HepG2 (cell line): ENCODE measurements around the gene ZFAND3. TPM values are rescaled to one million over a fixed set of nuclear protein-coding genes. Genes with fewer than 3 reads are reported as not detected.
A peak's percentile ranks its signal among the peaks of the same experiment; 100 is the strongest.

ENCODE experiments used
- SMAD1 ChIP-seq: sonication (generic); formaldehyde crosslinking; IDR thresholded peaks from 2 replicates; pipeline ENCODE4 v1.4.0; 2020; ENCODE audit warnings: missing genetic modification reagents, low read depth, mild to moderate bottlenecking, borderline replicate concordance
- STAG1 ChIP-seq: sonication (generic); formaldehyde crosslinking; IDR thresholded peaks from 2 replicates; pipeline ENCODE4 v1.4.0; 2020; ENCODE audit warnings: missing genetic modification reagents
- ZBTB7B ChIP-seq: sonication (generic); formaldehyde crosslinking; IDR thresholded peaks from 2 replicates; pipeline ENCODE4 v1.4.0; 2020; ENCODE audit warnings: missing genetic modification reagents
- ZNF20 ChIP-seq: sonication (generic); formaldehyde crosslinking; IDR thresholded peaks from 2 replicates; pipeline ENCODE4 v1.4.0; 2020; ENCODE audit warnings: mild to moderate bottlenecking, moderate library complexity, missing genetic modification reagents
- ZNF570 ChIP-seq: sonication (generic); formaldehyde crosslinking; IDR thresholded peaks from 2 replicates; pipeline ENCODE4 v1.4.0; 2020; ENCODE audit warnings: mild to moderate bottlenecking, missing genetic modification reagents, borderline replicate concordance
- polyA plus RNA-seq, 8 experiments: library from polyadenylated mRNA; depleted of rRNA in 3 of 8; stranded (reverse) in 7 of 8; unstranded in 1 of 8; fragments of >200 nt; fragmentation: Illumina TruSeq in 4 of 8; extraction: Trizol in 4 of 8; gene quantifications; 2 replicates each; pipeline versions ENCODE4 v1.2.1 to v1.2.3, GENCODE V29; 2011 to 2016; ENCODE audit warnings: low read depth in 4 of 8, missing spikeins in 1 of 8, mixed read lengths in 1 of 8; ENCODE audit not compliant: insufficient read depth in 1 of 8
- total RNA-seq, 5 experiments: library from RNA; depleted of rRNA; stranded (reverse); fragments of >200 nt; fragmentation: Illumina TruSeq; extraction: Trizol; gene quantifications; 2 replicates each; pipeline ENCODE4 v1.2.3, GENCODE V29; 2016; ENCODE audit warnings: low read depth in 1 of 5
- TF ChIP-seq, protein P1 (sequence below): sonication (generic); formaldehyde crosslinking; IDR thresholded peaks from 2 replicates; pipeline ENCODE4 v1.8.0; 2022; ENCODE audit warnings: low read depth, missing genetic modification reagents
- TF ChIP-seq, protein P2 (sequence below): sonication (generic); formaldehyde crosslinking; conservative IDR thresholded peaks from 2 replicates; pipeline ENCODE4 v1.8.0; 2022; ENCODE audit warnings: mild to moderate bottlenecking, moderate library complexity, missing genetic modification reagents
- TF ChIP-seq, protein P3 (sequence below): sonication (generic); formaldehyde crosslinking; IDR thresholded peaks from 2 replicates; pipeline ENCODE4 v1.4.0; 2020; ENCODE audit warnings: low read depth, missing genetic modification reagents
- TF ChIP-seq, protein P4 (sequence below): sonication (generic); formaldehyde crosslinking; IDR thresholded peaks from 2 replicates; pipeline ENCODE4 v1.8.0; 2022; ENCODE audit warnings: missing genetic modification reagents, low read depth, mild to moderate bottlenecking, borderline replicate concordance
- TF ChIP-seq, protein P5 (sequence below): sonication (generic); formaldehyde crosslinking; IDR thresholded peaks from 2 replicates; pipeline ENCODE4 v1.5.0; 2020; ENCODE audit warnings: mild to moderate bottlenecking, missing genetic modification reagents, borderline replicate concordance
- TF ChIP-seq, protein P6 (sequence below): sonication (generic); formaldehyde crosslinking; IDR thresholded peaks from 2 replicates; pipeline ENCODE4 v1.4.0; 2020; ENCODE audit warnings: missing genetic modification reagents, borderline replicate concordance
- TF ChIP-seq, protein P7 (sequence below): sonication (generic); formaldehyde crosslinking; IDR thresholded peaks from 2 replicates; pipeline ENCODE4 v1.5.0; 2020; ENCODE audit warnings: mild to moderate bottlenecking, missing genetic modification reagents, moderate library complexity

The ZFAND3 gene
- total and polyA plus RNA-seq, 2 of the 13 experiments (the other 11 are each of a cell fraction or from before 2014, with no cell fraction given), result 16.4 to 17.1 TPM

DNA sequence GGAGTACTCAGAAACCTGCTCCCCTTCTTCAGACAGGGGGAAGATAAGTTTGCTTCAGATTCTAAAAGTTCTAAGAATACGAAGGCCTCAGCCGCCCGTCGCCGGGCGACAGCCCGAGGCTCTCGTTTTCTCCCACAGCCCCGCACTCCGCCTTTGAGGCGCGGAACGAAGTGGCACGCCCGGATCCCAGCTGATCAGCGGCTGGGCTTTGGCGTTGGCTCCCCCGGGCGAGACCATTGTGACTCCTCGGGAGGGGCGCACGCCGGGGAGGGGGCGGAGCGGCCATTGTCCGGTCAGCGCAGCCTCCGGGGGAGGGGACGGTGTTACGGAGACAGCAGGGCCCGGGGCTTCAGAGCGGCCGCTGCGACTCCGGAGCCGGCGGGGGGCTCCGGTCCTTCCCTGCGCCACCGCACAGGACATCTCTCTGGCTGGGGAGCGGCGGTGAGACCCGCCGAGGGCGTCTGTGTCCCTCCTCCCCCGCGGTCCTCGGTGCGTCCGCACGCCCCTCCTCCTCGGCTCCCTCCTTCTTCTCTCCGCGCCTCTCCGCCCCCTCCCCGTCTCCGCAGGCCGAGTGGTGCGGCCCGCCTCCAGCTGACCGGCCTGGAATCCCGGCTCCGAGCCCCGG, at the start of gene ZFAND3 (continued):
- TF ChIP-seq, protein P1, sequence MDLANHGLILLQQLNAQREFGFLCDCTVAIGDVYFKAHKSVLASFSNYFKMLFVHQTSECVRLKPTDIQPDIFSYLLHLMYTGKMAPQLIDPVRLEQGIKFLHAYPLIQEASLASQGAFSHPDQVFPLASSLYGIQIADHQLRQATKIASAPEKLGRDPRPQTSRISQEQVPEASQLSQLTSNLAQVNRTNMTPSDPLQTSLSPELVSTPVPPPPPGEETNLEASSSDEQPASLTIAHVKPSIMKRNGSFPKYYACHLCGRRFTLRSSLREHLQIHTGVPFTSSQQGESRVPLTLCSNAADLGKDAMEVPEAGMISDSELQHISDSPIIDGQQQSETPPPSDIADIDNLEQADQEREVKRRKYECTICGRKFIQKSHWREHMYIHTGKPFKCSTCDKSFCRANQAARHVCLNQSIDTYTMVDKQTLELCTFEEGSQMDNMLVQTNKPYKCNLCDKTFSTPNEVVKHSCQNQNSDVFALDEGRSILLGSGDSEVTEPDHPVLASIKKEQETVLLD (CRISPR knock-in tag), result peak; percentile 80
- 0 out of 2 replicates have a peak, but pooled peaks have one; percentile 3 for TF ChIP-seq STAG1 (CRISPR knock-in tag)
- TF ChIP-seq, protein P2, sequence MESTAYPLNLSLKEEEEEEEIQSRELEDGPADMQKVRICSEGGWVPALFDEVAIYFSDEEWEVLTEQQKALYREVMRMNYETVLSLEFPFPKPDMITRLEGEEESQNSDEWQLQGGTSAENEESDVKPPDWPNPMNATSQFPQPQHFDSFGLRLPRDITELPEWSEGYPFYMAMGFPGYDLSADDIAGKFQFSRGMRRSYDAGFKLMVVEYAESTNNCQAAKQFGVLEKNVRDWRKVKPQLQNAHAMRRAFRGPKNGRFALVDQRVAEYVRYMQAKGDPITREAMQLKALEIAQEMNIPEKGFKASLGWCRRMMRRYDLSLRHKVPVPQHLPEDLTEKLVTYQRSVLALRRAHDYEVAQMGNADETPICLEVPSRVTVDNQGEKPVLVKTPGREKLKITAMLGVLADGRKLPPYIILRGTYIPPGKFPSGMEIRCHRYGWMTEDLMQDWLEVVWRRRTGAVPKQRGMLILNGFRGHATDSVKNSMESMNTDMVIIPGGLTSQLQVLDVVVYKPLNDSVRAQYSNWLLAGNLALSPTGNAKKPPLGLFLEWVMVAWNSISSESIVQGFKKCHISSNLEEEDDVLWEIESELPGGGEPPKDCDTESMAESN, result peak; percentile 93
- TF ChIP-seq, protein P3, sequence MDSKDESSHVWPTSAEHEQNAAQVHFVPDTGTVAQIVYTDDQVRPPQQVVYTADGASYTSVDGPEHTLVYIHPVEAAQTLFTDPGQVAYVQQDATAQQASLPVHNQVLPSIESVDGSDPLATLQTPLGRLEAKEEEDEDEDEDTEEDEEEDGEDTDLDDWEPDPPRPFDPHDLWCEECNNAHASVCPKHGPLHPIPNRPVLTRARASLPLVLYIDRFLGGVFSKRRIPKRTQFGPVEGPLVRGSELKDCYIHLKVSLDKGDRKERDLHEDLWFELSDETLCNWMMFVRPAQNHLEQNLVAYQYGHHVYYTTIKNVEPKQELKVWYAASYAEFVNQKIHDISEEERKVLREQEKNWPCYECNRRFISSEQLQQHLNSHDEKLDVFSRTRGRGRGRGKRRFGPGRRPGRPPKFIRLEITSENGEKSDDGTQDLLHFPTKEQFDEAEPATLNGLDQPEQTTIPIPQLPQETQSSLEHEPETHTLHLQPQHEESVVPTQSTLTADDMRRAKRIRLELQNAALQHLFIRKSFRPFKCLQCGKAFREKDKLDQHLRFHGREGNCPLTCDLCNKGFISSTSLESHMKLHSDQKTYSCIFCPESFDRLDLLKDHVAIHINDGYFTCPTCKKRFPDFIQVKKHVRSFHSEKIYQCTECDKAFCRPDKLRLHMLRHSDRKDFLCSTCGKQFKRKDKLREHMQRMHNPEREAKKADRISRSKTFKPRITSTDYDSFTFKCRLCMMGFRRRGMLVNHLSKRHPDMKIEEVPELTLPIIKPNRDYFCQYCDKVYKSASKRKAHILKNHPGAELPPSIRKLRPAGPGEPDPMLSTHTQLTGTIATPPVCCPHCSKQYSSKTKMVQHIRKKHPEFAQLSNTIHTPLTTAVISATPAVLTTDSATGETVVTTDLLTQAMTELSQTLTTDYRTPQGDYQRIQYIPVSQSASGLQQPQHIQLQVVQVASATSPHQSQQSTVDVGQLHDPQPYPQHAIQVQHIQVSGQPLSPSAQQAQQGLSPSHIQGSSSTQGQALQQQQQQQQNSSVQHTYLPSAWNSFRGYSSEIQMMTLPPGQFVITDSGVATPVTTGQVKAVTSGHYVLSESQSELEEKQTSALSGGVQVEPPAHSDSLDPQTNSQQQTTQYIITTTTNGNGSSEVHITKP, result peak; percentile 99
- TF ChIP-seq, protein P4, sequence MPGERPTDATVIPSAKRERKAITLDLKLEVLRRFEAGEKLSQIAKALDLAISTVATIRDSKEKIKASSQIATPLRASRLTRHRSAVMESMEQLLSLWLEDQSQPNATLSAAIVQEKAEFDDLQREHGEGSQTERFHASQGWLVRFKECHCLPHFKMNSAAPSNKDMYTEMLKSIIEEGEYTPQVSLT (CRISPR knock-in tag), result no peak
- peak; percentile 56; the same call in 1 of the 2 replicates for TF ChIP-seq SMAD1
- TF ChIP-seq, protein P5, sequence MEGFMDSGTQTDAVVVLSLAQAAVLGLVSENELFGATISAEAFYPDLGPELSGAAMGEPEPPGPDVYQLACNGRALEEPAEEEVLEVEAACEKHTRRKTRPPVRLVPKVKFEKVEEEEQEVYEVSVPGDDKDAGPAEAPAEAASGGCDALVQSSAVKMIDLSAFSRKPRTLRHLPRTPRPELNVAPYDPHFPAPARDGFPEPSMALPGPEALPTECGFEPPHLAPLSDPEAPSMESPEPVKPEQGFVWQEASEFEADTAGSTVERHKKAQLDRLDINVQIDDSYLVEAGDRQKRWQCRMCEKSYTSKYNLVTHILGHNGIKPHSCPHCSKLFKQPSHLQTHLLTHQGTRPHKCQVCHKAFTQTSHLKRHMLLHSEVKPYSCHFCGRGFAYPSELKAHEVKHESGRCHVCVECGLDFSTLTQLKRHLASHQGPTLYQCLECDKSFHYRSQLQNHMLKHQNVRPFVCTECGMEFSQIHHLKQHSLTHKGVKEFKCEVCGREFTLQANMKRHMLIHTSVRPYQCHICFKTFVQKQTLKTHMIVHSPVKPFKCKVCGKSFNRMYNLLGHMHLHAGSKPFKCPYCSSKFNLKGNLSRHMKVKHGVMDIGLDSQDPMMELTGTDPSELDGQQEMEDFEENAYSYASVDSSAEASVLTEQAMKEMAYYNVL (CRISPR knock-in tag), result peak; percentile 66; the same call in 1 of the 2 replicates
- TF ChIP-seq ZBTB7B, result peak; percentile 58
- TF ChIP-seq ZNF20 (CRISPR knock-in tag), result no peak
- TF ChIP-seq, protein P6, sequence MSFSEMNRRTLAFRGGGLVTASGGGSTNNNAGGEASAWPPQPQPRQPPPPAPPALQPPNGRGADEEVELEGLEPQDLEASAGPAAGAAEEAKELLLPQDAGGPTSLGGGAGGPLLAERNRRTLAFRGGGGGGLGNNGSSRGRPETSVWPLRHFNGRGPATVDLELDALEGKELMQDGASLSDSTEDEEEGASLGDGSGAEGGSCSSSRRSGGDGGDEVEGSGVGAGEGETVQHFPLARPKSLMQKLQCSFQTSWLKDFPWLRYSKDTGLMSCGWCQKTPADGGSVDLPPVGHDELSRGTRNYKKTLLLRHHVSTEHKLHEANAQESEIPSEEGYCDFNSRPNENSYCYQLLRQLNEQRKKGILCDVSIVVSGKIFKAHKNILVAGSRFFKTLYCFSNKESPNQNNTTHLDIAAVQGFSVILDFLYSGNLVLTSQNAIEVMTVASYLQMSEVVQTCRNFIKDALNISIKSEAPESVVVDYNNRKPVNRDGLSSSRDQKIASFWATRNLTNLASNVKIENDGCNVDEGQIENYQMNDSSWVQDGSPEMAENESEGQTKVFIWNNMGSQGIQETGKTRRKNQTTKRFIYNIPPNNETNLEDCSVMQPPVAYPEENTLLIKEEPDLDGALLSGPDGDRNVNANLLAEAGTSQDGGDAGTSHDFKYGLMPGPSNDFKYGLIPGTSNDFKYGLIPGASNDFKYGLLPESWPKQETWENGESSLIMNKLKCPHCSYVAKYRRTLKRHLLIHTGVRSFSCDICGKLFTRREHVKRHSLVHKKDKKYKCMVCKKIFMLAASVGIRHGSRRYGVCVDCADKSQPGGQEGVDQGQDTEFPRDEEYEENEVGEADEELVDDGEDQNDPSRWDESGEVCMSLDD (CRISPR knock-in tag), result no peak
- no peak for TF ChIP-seq ZNF570
- TF ChIP-seq, protein P7, sequence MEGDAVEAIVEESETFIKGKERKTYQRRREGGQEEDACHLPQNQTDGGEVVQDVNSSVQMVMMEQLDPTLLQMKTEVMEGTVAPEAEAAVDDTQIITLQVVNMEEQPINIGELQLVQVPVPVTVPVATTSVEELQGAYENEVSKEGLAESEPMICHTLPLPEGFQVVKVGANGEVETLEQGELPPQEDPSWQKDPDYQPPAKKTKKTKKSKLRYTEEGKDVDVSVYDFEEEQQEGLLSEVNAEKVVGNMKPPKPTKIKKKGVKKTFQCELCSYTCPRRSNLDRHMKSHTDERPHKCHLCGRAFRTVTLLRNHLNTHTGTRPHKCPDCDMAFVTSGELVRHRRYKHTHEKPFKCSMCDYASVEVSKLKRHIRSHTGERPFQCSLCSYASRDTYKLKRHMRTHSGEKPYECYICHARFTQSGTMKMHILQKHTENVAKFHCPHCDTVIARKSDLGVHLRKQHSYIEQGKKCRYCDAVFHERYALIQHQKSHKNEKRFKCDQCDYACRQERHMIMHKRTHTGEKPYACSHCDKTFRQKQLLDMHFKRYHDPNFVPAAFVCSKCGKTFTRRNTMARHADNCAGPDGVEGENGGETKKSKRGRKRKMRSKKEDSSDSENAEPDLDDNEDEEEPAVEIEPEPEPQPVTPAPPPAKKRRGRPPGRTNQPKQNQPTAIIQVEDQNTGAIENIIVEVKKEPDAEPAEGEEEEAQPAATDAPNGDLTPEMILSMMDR (CRISPR knock-in tag), result no peak
